SK-N-SH (cell line): ENCODE measurements around the gene ADCY5. TPM values are rescaled to one million over a fixed set of nuclear protein-coding genes. Genes with fewer than 3 reads are reported as not detected.

Source experiments
- CTCF ChIA-PET: fragments of 300-600, 350-600 bp; formaldehyde crosslinking; extraction: SDS; loops from one replicate; lab custom pipeline; 2021; lab: Yijun Ruan, JAX
- POLR2A ChIA-PET: fragments of 350-600 bp; sonication (Branson Sonifier 250); formaldehyde crosslinking; extraction: SDS; loops from one replicate; lab custom pipeline; 2020; ENCODE audit warnings: antibody characterized with exemption, inconsistent platforms; lab: Yijun Ruan, JAX
- DNase-seq: peaks from one replicate; pipeline ENCODE4 v3.0.0; 2012
- H2AFZ ChIP-seq: fragments of 200-600 bp; sonication (generic); 2 replicates; pipeline ENCODE4 v1.8.1; 2016; ENCODE audit warnings: antibody characterized with exemption, mild to moderate bottlenecking, low read depth
- H3F3A ChIP-seq: fragments of 200-600 bp; sonication (generic); replicated peaks from 2 replicates; pipeline ENCODE3; 2016; ENCODE audit warnings: antibody characterized with exemption, mild to moderate bottlenecking; ENCODE audit not compliant: insufficient read depth
- H3K27ac ChIP-seq, 2 experiments: fragments of 200-500 bp in 1 of 2; fragments of 200-600 bp in 1 of 2; sonication (Bioruptor generic) in 1 of 2; sonication (generic), shearing (Covaris generic) in 1 of 2; 2 replicates each; pipeline versions ENCODE4 v1.5.1 to v1.6.1; 2014 to 2016; ENCODE audit warnings: low read depth in 2 of 2, inconsistent platforms in 1 of 2, low read length in 1 of 2, mild to moderate bottlenecking in 1 of 2, mixed read lengths in 1 of 2
- H3K27me3 ChIP-seq: fragments of 200-600 bp; sonication (generic), shearing (Covaris generic); 2 replicates; pipeline ENCODE4 v1.6.1; 2016; ENCODE audit warnings: mixed run types; ENCODE audit not compliant: insufficient read depth
- H3K36me3 ChIP-seq, 2 experiments: fragments of 200-500 bp in 1 of 2; fragments of 200-600 bp in 1 of 2; sonication (Bioruptor generic) in 1 of 2; sonication (generic) in 1 of 2; replicated peaks in 1 of 2; 2 replicates each; pipeline versions ENCODE3 to v1.5.1; 2014 to 2016; ENCODE audit warnings: low read length in 1 of 2, mild to moderate bottlenecking in 1 of 2; ENCODE audit not compliant: insufficient read depth in 2 of 2, control insufficient read depth in 1 of 2
- H3K4me1 ChIP-seq, 2 experiments: fragments of 200-500 bp in 1 of 2; fragments of 200-600 bp in 1 of 2; sonication (Bioruptor generic) in 1 of 2; sonication (generic), shearing (Covaris generic) in 1 of 2; 2 replicates each; pipeline versions ENCODE4 v1.5.1 to v1.6.1; 2014 to 2016; ENCODE audit warnings: low read depth in 1 of 2, low read length in 1 of 2, mixed run types in 1 of 2; ENCODE audit not compliant: insufficient read depth in 2 of 2, control insufficient read depth in 1 of 2
- H3K4me2 ChIP-seq: fragments of 200-600 bp; sonication (generic), shearing (Covaris generic); 2 replicates; pipeline ENCODE4 v1.6.1; 2017; ENCODE audit warnings: mixed run types
- H3K4me3 ChIP-seq, 2 experiments: fragments of 200-500 bp in 1 of 2; fragments of 200-600 bp in 1 of 2; sonication (Bioruptor generic) in 1 of 2; sonication (generic), shearing (Covaris generic) in 1 of 2; 2 replicates each; pipeline versions ENCODE4 v1.5.1 to v1.8.1; 2014 to 2016; ENCODE audit warnings: low read depth in 2 of 2, inconsistent platforms in 1 of 2, low read length in 1 of 2, mild to moderate bottlenecking in 1 of 2, mixed read lengths in 1 of 2, moderate library complexity in 1 of 2
- H3K79me2 ChIP-seq: fragments of 200-600 bp; sonication (generic); 2 replicates; pipeline ENCODE4 v1.8.1; 2017; ENCODE audit warnings: mild to moderate bottlenecking; ENCODE audit not compliant: insufficient read depth
- H3K9ac ChIP-seq: fragments of 200-600 bp; sonication (generic); 2 replicates; pipeline ENCODE4 v1.6.1; 2017; ENCODE audit warnings: mixed run types
- H3K9me2 ChIP-seq: fragments of 200-600 bp; sonication (generic); 2 replicates; pipeline ENCODE4 v1.6.1; 2017; ENCODE audit warnings: mixed run types
- H3K9me3 ChIP-seq: fragments of 200-600 bp; sonication (generic); 2 replicates; pipeline ENCODE4 v1.6.1; 2017; ENCODE audit warnings: mixed run types, mild to moderate bottlenecking, moderate library complexity
- H4K20me1 ChIP-seq: fragments of 200-600 bp; sonication (generic); 2 replicates; pipeline ENCODE4 v1.6.1; 2017; ENCODE audit warnings: mild to moderate bottlenecking, mixed run types; ENCODE audit not compliant: insufficient read depth
- ELF1 ChIP-seq: IDR thresholded peaks from 2 replicates; pipeline ENCODE4 v1.4.0; 2012
- EP300 ChIP-seq, 2 experiments: IDR thresholded peaks; 2 replicates each; pipeline versions ENCODE4 v1.4.0 to v1.6.1; 2012; ENCODE audit warnings: borderline replicate concordance in 1 of 2, low read depth in 1 of 2, low read length in 1 of 2
- GABPA ChIP-seq: IDR thresholded peaks from 2 replicates; pipeline ENCODE4 v1.4.0; 2012; ENCODE audit warnings: low read depth, mild to moderate bottlenecking
- MAX ChIP-seq: IDR thresholded peaks from 2 replicates; pipeline ENCODE4 v1.4.0; 2012; ENCODE audit warnings: low read depth
- NFIC ChIP-seq: IDR thresholded peaks from 2 replicates; pipeline ENCODE4 v1.4.0; 2012; ENCODE audit warnings: borderline replicate concordance
- RXRA ChIP-seq: IDR thresholded peaks from 2 replicates; pipeline ENCODE4 v1.4.0; 2012; ENCODE audit warnings: low read depth, mild to moderate bottlenecking, borderline replicate concordance
- TAF1 ChIP-seq: IDR thresholded peaks from 2 replicates; pipeline ENCODE4 v1.6.1; 2012; ENCODE audit warnings: low read depth, mild to moderate bottlenecking, low read length, moderate library complexity, borderline replicate concordance
- USF1 ChIP-seq: IDR thresholded peaks from 2 replicates; pipeline ENCODE4 v1.4.0; 2012; ENCODE audit warnings: low read depth, borderline replicate concordance
- ZBTB33 ChIP-seq: IDR thresholded peaks from 2 replicates; pipeline ENCODE4 v1.4.0; 2012; ENCODE audit warnings: low read depth, borderline replicate concordance
- WGBS: methylation state at CpG from one replicate; pipeline ENCODE4 v1.1.6; 2017; ENCODE audit warnings: low lambda C conversion rate; 5-methylcytosine and 5-hydroxymethylcytosine counted together
- polyA plus RNA-seq, 3 experiments: library from polyadenylated mRNA; depleted of rRNA; stranded (reverse); fragments of >200 nt; gene quantifications; 2 replicates each; pipeline ENCODE4 v1.2.3, GENCODE V29; 2012
- TF ChIP-seq, protein P1 (sequence below): IDR thresholded peaks from 2 replicates; pipeline ENCODE4 v1.6.1; 2012; ENCODE audit warnings: mild to moderate bottlenecking, low read depth, low read length, moderate library complexity

Gene ADCY5
- polyA plus RNA-seq, 1 of the 3 experiments (the other 2 are of a cell fraction) = 0.21 TPM

GRCh38 chr3:123447416-123447748 lies 1.5 kb downstream of the ADCY5 start:
- Histone ChIP-seq H3K79me2 (no peaks in the 10 kb centered on the region), H3K4me1 (peaks cover 0 to 5% of the 10 kb centered on the region in 2 experiments; a peak in 1 of 4 replicates), H3K27me3 (peaks cover 62% of the 10 kb centered on the region), H3K4me3 (no peak overlapping the region), H3K27ac (no peak overlapping the region), H3K9ac (no peak overlapping the region), H3K9me2 (no peaks in the 10 kb centered on the region), H3K36me3 (no peaks in the 10 kb centered on the region), H3F3A (no peaks in the 10 kb centered on the region), H3K4me2 (no peak overlapping the region), H4K20me1 (no peaks in the 10 kb centered on the region), H3K9me3 (no peaks in the 10 kb centered on the region), H2AFZ (no peak overlapping the region)
- ChIA-PET CTCF (interaction anchor here (0.6 to 4.5 kb wide), 11 partner anchors 10 to 293 kb away, joined by 3 to 13 read pairs (median 3); no protein-coding TSS in a partner anchor), POLR2A (no interaction called here)
- 91% methylated on average over 10 of the region's 27 CpGs for WGBS
- DNase-seq = no peak
- TF ChIP-seq USF1 = no peak
- TF ChIP-seq TAF1 = no peak
- no peak for TF ChIP-seq MAX
- TF ChIP-seq EP300 (IDR thresholded peaks at IDR 0.05; ENCODE audit: borderline replicate concordance in 1 of 2, low read depth in 1 of 2, low read length in 1 of 2) = no peak
- TF ChIP-seq, protein P1, sequence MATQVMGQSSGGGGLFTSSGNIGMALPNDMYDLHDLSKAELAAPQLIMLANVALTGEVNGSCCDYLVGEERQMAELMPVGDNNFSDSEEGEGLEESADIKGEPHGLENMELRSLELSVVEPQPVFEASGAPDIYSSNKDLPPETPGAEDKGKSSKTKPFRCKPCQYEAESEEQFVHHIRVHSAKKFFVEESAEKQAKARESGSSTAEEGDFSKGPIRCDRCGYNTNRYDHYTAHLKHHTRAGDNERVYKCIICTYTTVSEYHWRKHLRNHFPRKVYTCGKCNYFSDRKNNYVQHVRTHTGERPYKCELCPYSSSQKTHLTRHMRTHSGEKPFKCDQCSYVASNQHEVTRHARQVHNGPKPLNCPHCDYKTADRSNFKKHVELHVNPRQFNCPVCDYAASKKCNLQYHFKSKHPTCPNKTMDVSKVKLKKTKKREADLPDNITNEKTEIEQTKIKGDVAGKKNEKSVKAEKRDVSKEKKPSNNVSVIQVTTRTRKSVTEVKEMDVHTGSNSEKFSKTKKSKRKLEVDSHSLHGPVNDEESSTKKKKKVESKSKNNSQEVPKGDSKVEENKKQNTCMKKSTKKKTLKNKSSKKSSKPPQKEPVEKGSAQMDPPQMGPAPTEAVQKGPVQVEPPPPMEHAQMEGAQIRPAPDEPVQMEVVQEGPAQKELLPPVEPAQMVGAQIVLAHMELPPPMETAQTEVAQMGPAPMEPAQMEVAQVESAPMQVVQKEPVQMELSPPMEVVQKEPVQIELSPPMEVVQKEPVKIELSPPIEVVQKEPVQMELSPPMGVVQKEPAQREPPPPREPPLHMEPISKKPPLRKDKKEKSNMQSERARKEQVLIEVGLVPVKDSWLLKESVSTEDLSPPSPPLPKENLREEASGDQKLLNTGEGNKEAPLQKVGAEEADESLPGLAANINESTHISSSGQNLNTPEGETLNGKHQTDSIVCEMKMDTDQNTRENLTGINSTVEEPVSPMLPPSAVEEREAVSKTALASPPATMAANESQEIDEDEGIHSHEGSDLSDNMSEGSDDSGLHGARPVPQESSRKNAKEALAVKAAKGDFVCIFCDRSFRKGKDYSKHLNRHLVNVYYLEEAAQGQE = no peak
- no peak for TF ChIP-seq ELF1
- TF ChIP-seq GABPA = no peak
- TF ChIP-seq NFIC = no peak
- no peak for TF ChIP-seq ZBTB33
- TF ChIP-seq RXRA = no peak
